Measurements from ENCODE around the gene SHB.

SHB gene

GRCh38 chr9:38068701-38069628 is at the start of gene SHB:
Gene SHB (minus strand): TSS chr9:38069227. CDS start chr9:38068645, 582 bp downstream.
- H3K9ac ChIP-seq (ENCODE audit: low read depth in 1 of 2, low read length in 2 of 2): peak within 1 kb of the TSS; percentile 84 to 85
- H3K36me3 ChIP-seq (ENCODE audit: control insufficient read depth in 1 of 2, insufficient read depth in 2 of 2, low read length in 2 of 2): no peaks in the 10 kb centered on the region
- peak within 1 kb of the TSS; percentile 85 to 89 for H3K4me3 ChIP-seq (ENCODE audit: low read depth in 1 of 2, low read length in 2 of 2)
- H3K9me3 ChIP-seq (ENCODE audit: control insufficient read depth in 1 of 2, low read length in 2 of 2): no peaks in the 10 kb centered on the region
- peaks cover 43 to 44% of the 10 kb centered on the region in 2 donors for H3K4me1 ChIP-seq (ENCODE audit: control insufficient read depth in 1 of 2, insufficient read depth in 2 of 2, low read length in 2 of 2)
- H3K27me3 ChIP-seq (ENCODE audit: control insufficient read depth in 1 of 2, insufficient read depth in 2 of 2, low read length in 2 of 2): no peaks in the 10 kb centered on the region
- peak within 1 kb of the TSS; percentile 92 for H3K27ac ChIP-seq (ENCODE audit: low read depth, low read length)

DNA sequence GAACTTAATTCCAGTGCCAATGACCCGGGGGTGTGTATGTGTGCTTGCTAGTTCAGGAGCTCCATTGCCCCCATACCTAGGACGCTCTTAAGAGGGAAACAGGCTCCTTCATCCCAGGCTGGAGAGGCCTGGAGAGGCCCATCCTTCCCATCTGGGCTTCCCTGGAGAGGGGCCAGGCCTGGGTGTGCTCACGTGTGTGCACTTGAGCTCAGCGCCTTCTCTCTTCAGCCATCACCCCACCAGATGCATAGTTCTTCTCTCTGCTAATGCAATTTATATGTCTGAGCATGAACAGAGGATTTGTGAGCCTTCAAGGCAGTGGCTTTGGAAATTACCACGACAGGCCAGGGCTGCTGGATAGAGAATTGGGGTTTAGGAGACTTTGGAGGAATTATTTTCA is 48.6 kb upstream of the SHB start:
- Histone ChIP-seq H3K36me3 (ENCODE audit: control insufficient read depth in 1 of 2, insufficient read depth in 2 of 2, low read length in 2 of 2) (no peaks in the 10 kb centered on the region), H3K9ac (ENCODE audit: low read depth in 1 of 2, low read length in 2 of 2) (no peak overlapping the region), H3K27me3 (ENCODE audit: control insufficient read depth in 1 of 2, insufficient read depth in 2 of 2, low read length in 2 of 2) (no peaks in the 10 kb centered on the region), H3K4me1 (ENCODE audit: control insufficient read depth in 1 of 2, insufficient read depth in 2 of 2, low read length in 2 of 2) (no peaks in the 10 kb centered on the region), H3K9me3 (ENCODE audit: control insufficient read depth in 1 of 2, low read length in 2 of 2) (no peaks in the 10 kb centered on the region), H3K27ac (ENCODE audit: low read depth, low read length) (no peak overlapping the region), H3K4me3 (ENCODE audit: low read depth in 1 of 2, low read length in 2 of 2) (no peak overlapping the region)

DNA sequence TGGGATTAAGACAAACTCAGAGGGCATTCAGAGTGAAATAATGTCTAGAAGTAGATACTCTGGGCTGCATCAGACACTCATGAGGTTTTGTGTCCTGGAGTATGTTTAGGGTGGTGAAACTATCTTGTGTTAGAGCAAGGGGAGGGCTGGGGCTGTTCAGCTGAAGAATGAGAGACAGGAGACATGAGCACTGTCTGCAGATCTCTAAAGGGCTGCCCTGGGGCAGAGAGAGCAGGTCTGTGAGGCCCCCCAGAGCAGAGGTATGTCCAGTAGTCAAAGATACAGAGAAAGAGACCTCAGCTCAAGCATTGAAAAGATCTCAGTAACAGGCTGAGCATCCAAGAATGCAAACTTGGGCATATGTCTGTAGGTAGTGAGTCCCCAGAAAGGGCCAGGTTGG is 45.9 kb upstream of the SHB start:
- H3K9me3 ChIP-seq (ENCODE audit: control insufficient read depth in 1 of 2, low read length in 2 of 2): no peaks in the 10 kb centered on the region
- H3K4me3 ChIP-seq (ENCODE audit: low read depth in 1 of 2, low read length in 2 of 2): no peak overlapping the region

DNA sequence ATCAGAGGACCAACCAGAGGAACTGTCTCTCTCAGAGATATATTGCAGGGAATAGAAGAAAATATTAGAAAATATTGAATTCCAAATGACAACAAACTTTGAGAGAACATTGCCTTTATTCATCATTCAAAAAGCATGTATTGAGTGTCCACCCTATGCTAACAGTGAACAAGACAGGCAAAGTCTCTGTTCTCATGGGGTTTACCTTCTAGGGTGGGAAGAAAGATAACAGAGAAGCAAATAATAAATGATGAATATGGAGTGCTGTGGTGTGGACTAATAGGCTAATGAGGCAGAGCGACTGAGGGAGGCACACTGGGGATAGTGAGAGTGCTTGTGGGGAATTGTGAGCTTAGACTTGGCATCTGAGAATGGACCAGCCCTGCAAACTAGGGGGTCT is 43.4 kb upstream of the SHB start:
- H3K4me1 ChIP-seq (ENCODE audit: control insufficient read depth in 1 of 2, insufficient read depth in 2 of 2, low read length in 2 of 2): peaks cover 6 to 10% of the 10 kb centered on the region in 2 donors
- H3K27ac ChIP-seq (ENCODE audit: low read depth, low read length): no peak overlapping the region
- no peak overlapping the region for H3K4me3 ChIP-seq (ENCODE audit: low read depth in 1 of 2, low read length in 2 of 2)
- peaks cover 0 to 3% of the 10 kb centered on the region in 2 donors for H3K27me3 ChIP-seq (ENCODE audit: control insufficient read depth in 1 of 2, insufficient read depth in 2 of 2, low read length in 2 of 2)
- no peaks in the 10 kb centered on the region for H3K36me3 ChIP-seq (ENCODE audit: control insufficient read depth in 1 of 2, insufficient read depth in 2 of 2, low read length in 2 of 2)
- H3K9me3 ChIP-seq (ENCODE audit: control insufficient read depth in 1 of 2, low read length in 2 of 2): no peaks in the 10 kb centered on the region
- H3K9ac ChIP-seq (ENCODE audit: low read depth in 1 of 2, low read length in 2 of 2): no peak overlapping the region

More for the DNA sequence above, 45.9 kb upstream of the SHB start:
- H3K4me1 ChIP-seq (ENCODE audit: control insufficient read depth in 1 of 2, insufficient read depth in 2 of 2, low read length in 2 of 2): no peaks in the 10 kb centered on the region
- H3K9ac ChIP-seq (ENCODE audit: low read depth in 1 of 2, low read length in 2 of 2): no peak overlapping the region
- H3K36me3 ChIP-seq (ENCODE audit: control insufficient read depth in 1 of 2, insufficient read depth in 2 of 2, low read length in 2 of 2): no peaks in the 10 kb centered on the region
- peaks cover 0 to 3% of the 10 kb centered on the region in 2 donors for H3K27me3 ChIP-seq (ENCODE audit: control insufficient read depth in 1 of 2, insufficient read depth in 2 of 2, low read length in 2 of 2)
- no peak overlapping the region for H3K27ac ChIP-seq (ENCODE audit: low read depth, low read length)

GRCh38 chr9:38112049-38112448 is 43.0 kb upstream of the SHB start:
- Histone ChIP-seq H3K9me3 (ENCODE audit: control insufficient read depth in 1 of 2, low read length in 2 of 2) (no peaks in the 10 kb centered on the region), H3K4me3 (ENCODE audit: low read depth in 1 of 2, low read length in 2 of 2) (no peak overlapping the region), H3K27me3 (ENCODE audit: control insufficient read depth in 1 of 2, insufficient read depth in 2 of 2, low read length in 2 of 2) (peaks cover 0 to 3% of the 10 kb centered on the region in 2 donors), H3K36me3 (ENCODE audit: control insufficient read depth in 1 of 2, insufficient read depth in 2 of 2, low read length in 2 of 2) (no peaks in the 10 kb centered on the region), H3K4me1 (ENCODE audit: control insufficient read depth in 1 of 2, insufficient read depth in 2 of 2, low read length in 2 of 2) (peaks cover 8 to 11% of the 10 kb centered on the region in 2 donors), H3K9ac (ENCODE audit: low read depth in 1 of 2, low read length in 2 of 2) (no peak overlapping the region), H3K27ac (ENCODE audit: low read depth, low read length) (no peak overlapping the region)

DNA sequence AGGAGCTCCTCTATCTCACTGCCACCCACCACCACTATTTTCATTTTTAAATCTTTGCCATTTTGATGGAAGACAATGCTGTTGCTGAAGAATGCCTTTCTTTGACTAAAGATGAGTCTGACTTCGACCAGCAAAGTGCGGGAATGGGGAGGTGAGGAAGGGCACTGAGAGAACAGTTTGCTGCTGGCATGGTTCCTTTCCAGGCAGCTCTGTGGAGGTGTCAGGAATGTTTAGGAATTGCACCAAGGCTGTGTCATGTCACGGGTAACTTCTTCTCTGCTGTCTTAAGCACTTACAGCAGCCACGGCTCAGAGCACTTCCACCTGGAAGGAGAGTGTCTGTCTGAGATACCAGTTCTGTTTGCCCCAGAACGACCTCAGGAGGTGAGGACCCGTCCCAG is 41.4 kb upstream of the SHB start:
- Histone ChIP-seq H3K9ac (ENCODE audit: low read depth in 1 of 2, low read length in 2 of 2) (no peak overlapping the region), H3K4me3 (ENCODE audit: low read depth in 1 of 2, low read length in 2 of 2) (no peak overlapping the region)

DNA sequence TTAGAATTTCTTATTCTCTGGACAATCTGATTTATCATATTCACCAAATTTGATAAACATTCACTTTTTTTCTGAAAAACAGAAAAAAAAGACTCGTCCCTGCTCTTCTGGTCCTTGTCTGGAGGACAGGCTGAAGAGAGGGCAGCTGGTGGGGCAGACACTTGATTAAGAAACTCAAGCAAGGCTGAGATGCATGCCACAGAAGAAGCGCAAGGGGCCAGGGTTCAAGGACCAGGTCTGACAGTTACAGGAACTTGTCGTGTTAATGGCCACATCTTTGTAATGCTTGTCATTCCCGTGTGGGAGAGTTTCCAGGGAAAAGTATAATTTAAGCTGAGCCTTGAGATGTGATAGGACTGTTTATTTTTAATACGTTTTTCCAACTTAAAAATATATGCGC is 40.6 kb upstream of the SHB start:
- H3K36me3 ChIP-seq (ENCODE audit: control insufficient read depth in 1 of 2, insufficient read depth in 2 of 2, low read length in 2 of 2): no peaks in the 10 kb centered on the region
- H3K27ac ChIP-seq (ENCODE audit: low read depth, low read length): no peak overlapping the region
- no peak overlapping the region for H3K9ac ChIP-seq (ENCODE audit: low read depth in 1 of 2, low read length in 2 of 2)
- peaks cover 0 to 3% of the 10 kb centered on the region in 2 donors for H3K27me3 ChIP-seq (ENCODE audit: control insufficient read depth in 1 of 2, insufficient read depth in 2 of 2, low read length in 2 of 2)
- H3K4me3 ChIP-seq (ENCODE audit: low read depth in 1 of 2, low read length in 2 of 2): no peak overlapping the region
- H3K9me3 ChIP-seq (ENCODE audit: control insufficient read depth in 1 of 2, low read length in 2 of 2): no peaks in the 10 kb centered on the region
- H3K4me1 ChIP-seq (ENCODE audit: control insufficient read depth in 1 of 2, insufficient read depth in 2 of 2, low read length in 2 of 2): peaks cover 8 to 11% of the 10 kb centered on the region in 2 donors

More for the DNA sequence above, 41.4 kb upstream of the SHB start:
- H3K36me3 ChIP-seq (ENCODE audit: control insufficient read depth in 1 of 2, insufficient read depth in 2 of 2, low read length in 2 of 2): no peaks in the 10 kb centered on the region
- H3K27ac ChIP-seq (ENCODE audit: low read depth, low read length): no peak overlapping the region
- peaks cover 0 to 3% of the 10 kb centered on the region in 2 donors for H3K27me3 ChIP-seq (ENCODE audit: control insufficient read depth in 1 of 2, insufficient read depth in 2 of 2, low read length in 2 of 2)
- peaks cover 8 to 11% of the 10 kb centered on the region in 2 donors for H3K4me1 ChIP-seq (ENCODE audit: control insufficient read depth in 1 of 2, insufficient read depth in 2 of 2, low read length in 2 of 2)
- H3K9me3 ChIP-seq (ENCODE audit: control insufficient read depth in 1 of 2, low read length in 2 of 2): no peaks in the 10 kb centered on the region

DNA sequence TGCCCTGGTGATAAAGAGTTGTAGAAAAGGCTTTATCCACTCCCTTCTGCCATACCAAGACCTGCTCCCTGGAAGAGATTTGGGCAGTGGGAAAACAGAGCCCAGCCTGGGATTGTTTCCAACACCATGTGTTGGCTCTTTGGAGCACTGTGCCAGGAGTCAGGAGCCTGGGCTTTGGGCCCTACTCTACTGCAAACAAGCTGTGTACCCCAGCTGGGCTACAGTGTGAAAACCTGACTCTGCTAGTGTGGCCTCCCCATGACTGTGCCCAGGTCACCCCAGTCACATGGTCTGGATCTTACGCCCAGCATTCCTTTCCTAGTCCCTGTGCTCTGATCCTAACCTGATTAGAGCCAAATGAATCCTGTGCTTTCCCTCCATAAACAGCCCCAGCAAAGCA is 39.3 kb upstream of the SHB start:
- Histone ChIP-seq H3K9me3 (ENCODE audit: control insufficient read depth in 1 of 2, low read length in 2 of 2) (no peaks in the 10 kb centered on the region), H3K27ac (ENCODE audit: low read depth, low read length) (no peak overlapping the region)

DNA sequence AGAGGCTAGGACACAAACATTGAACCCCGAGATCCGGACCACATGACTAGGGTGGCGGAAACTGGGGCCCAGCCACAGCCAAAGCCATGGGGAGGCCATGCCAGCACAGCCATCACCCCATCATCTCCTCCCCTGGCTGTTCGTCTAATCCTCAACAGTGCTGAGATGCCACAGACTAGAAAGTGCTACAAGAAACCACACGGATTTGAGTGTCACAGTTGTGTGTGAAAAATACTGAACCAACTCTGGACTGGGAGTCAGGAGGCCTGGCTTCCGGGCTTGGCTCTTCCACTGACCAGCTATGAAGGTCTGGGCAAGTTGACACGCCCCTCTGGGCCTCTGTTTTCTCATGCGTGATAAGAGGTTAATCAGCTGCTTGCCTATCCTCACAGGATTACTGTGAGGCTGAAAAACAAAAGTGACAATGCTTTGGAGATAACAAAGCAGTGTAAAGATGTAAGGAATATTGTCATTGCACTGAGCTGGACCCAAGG is 38.8 kb upstream of the SHB start:
- peaks cover 8 to 11% of the 10 kb centered on the region in 2 donors for H3K4me1 ChIP-seq (ENCODE audit: control insufficient read depth in 1 of 2, insufficient read depth in 2 of 2, low read length in 2 of 2)
- no peak overlapping the region for H3K27ac ChIP-seq (ENCODE audit: low read depth, low read length)
- no peak overlapping the region for H3K4me3 ChIP-seq (ENCODE audit: low read depth in 1 of 2, low read length in 2 of 2)
- H3K9ac ChIP-seq (ENCODE audit: low read depth in 1 of 2, low read length in 2 of 2): no peak overlapping the region
- H3K27me3 ChIP-seq (ENCODE audit: control insufficient read depth in 1 of 2, insufficient read depth in 2 of 2, low read length in 2 of 2): peaks cover 0 to 3% of the 10 kb centered on the region in 2 donors
- H3K9me3 ChIP-seq (ENCODE audit: control insufficient read depth in 1 of 2, low read length in 2 of 2): no peaks in the 10 kb centered on the region
- no peaks in the 10 kb centered on the region for H3K36me3 ChIP-seq (ENCODE audit: control insufficient read depth in 1 of 2, insufficient read depth in 2 of 2, low read length in 2 of 2)

More for the DNA sequence above, 39.3 kb upstream of the SHB start:
- H3K36me3 ChIP-seq (ENCODE audit: control insufficient read depth in 1 of 2, insufficient read depth in 2 of 2, low read length in 2 of 2): no peaks in the 10 kb centered on the region
- peaks cover 8 to 11% of the 10 kb centered on the region in 2 donors for H3K4me1 ChIP-seq (ENCODE audit: control insufficient read depth in 1 of 2, insufficient read depth in 2 of 2, low read length in 2 of 2)
- H3K9ac ChIP-seq (ENCODE audit: low read depth in 1 of 2, low read length in 2 of 2): no peak overlapping the region
- H3K4me3 ChIP-seq (ENCODE audit: low read depth in 1 of 2, low read length in 2 of 2): no peak overlapping the region
- H3K27me3 ChIP-seq (ENCODE audit: control insufficient read depth in 1 of 2, insufficient read depth in 2 of 2, low read length in 2 of 2): peaks cover 0 to 3% of the 10 kb centered on the region in 2 donors

GRCh38 chr9:38107405-38107804 is 38.4 kb upstream of the SHB start:
- H3K9ac ChIP-seq (ENCODE audit: low read depth in 1 of 2, low read length in 2 of 2): no peak overlapping the region
- H3K4me1 ChIP-seq (ENCODE audit: control insufficient read depth in 1 of 2, insufficient read depth in 2 of 2, low read length in 2 of 2): peaks cover 8 to 11% of the 10 kb centered on the region in 2 donors
- no peaks in the 10 kb centered on the region for H3K36me3 ChIP-seq (ENCODE audit: control insufficient read depth in 1 of 2, insufficient read depth in 2 of 2, low read length in 2 of 2)
- no peak overlapping the region for H3K4me3 ChIP-seq (ENCODE audit: low read depth in 1 of 2, low read length in 2 of 2)
- no peak overlapping the region for H3K27ac ChIP-seq (ENCODE audit: low read depth, low read length)
- H3K27me3 ChIP-seq (ENCODE audit: control insufficient read depth in 1 of 2, insufficient read depth in 2 of 2, low read length in 2 of 2): peaks cover 0 to 3% of the 10 kb centered on the region in 2 donors
- H3K9me3 ChIP-seq (ENCODE audit: control insufficient read depth in 1 of 2, low read length in 2 of 2): no peaks in the 10 kb centered on the region
